HepG2 (cell line): ENCODE measurements around the gene STEAP1. TPM values are rescaled to one million over a fixed set of nuclear protein-coding genes. Genes with fewer than 3 reads are reported as not detected.

Experiments used
- ATAC-seq: fragments of 200-7000 bp; cut with Tn5 transposase; 3 replicates; pipeline ENCODE4 v1.9.1; 2020; ENCODE audit warnings: mild to moderate bottlenecking, moderate library complexity
- BruUV-seq: library from RNA; stranded (reverse); fragments of 400-500 nt; replicated peaks from 2 replicates; lab custom pipeline; 2021; lab: Mats Ljungman, UMichigan
- CTCF ChIA-PET: fragments of 300-600 bp; formaldehyde crosslinking; extraction: SDS; loops from one replicate; lab custom pipeline; 2021; ENCODE audit warnings: low total read pairs, inconsistent platforms, low intra/inter-chr PET ratio; lab: Yijun Ruan, JAX
- POLR2A ChIA-PET: fragments of 350-600 bp; sonication (Branson Sonifier 250); formaldehyde crosslinking; loops from one replicate; lab custom pipeline; 2020; ENCODE audit warnings: antibody characterized with exemption, inconsistent platforms; lab: Yijun Ruan, JAX
- DNase-seq: peaks from one replicate; pipeline ENCODE4 v3.0.0-alpha.2; 2015; ENCODE audit warnings: low spot score
- FAIRE-seq: peaks from 3 replicates; lab custom pipeline; 2011; peaks lifted over from hg19 to GRCh38; lab: Jason Lieb, UNC
- H2AFZ ChIP-seq: one replicate; pipeline ENCODE4 v1.6.1; 2011; ENCODE audit warnings: low read length, inconsistent platforms
- H3K27ac ChIP-seq: fragments of 300-600 bp; 3 replicates; pipeline ENCODE4 v1.8.0; 2011; ENCODE audit warnings: mixed run types, mild to moderate bottlenecking, mixed read lengths, low read length, inconsistent platforms; ENCODE audit not compliant: insufficient read depth; ENCODE audit errors: extremely low read length
- H3K27me3 ChIP-seq, 2 experiments: fragments of 200-600 bp in 1 of 2; 2 replicates in 1 of 2; 3 replicates in 1 of 2; pipeline versions ENCODE4 v1.6.0 to v1.8.0; 2011; ENCODE audit warnings: low read length in 2 of 2, mild to moderate bottlenecking in 2 of 2, moderate library complexity in 2 of 2, inconsistent platforms in 1 of 2; ENCODE audit not compliant: insufficient read depth in 2 of 2, control insufficient read depth in 1 of 2
- H3K36me3 ChIP-seq, 2 experiments: fragments of 200-600 bp in 1 of 2; replicated peaks in 1 of 2; 2 replicates in 1 of 2; 3 replicates in 1 of 2; pipeline versions ENCODE4 v1.5.1 to v1.8.0; 2011; ENCODE audit warnings: low read length in 2 of 2, inconsistent platforms in 1 of 2; ENCODE audit not compliant: insufficient read depth in 2 of 2, control insufficient read depth in 1 of 2
- H3K4me1 ChIP-seq: 2 replicates; pipeline ENCODE4 v1.5.1; 2012; ENCODE audit warnings: low read length, inconsistent platforms; ENCODE audit not compliant: insufficient read depth
- H3K4me2 ChIP-seq: 2 replicates; pipeline ENCODE4 v1.6.0; 2011; ENCODE audit warnings: low read depth, low read length, inconsistent platforms
- H3K4me3 ChIP-seq, 3 experiments: fragments of 200-600 bp in 1 of 3; sonication (generic), shearing (Covaris generic) in 1 of 3; replicated peaks in 1 of 3; 2 replicates each; pipeline ENCODE4 v1.5.1; 2011 to 2016; ENCODE audit warnings: low read length in 3 of 3, inconsistent platforms in 2 of 3, low read depth in 2 of 3, mild to moderate bottlenecking in 2 of 3, control low read depth in 1 of 3, mixed read lengths in 1 of 3; ENCODE audit not compliant: insufficient read depth in 1 of 3
- H3K79me2 ChIP-seq: one replicate; pipeline ENCODE4 v1.6.1; 2011; ENCODE audit warnings: low read length, inconsistent platforms; ENCODE audit not compliant: insufficient read depth
- H3K9ac ChIP-seq: 2 replicates; pipeline ENCODE4 v1.6.0; 2011; ENCODE audit warnings: mild to moderate bottlenecking, low read depth, low read length, inconsistent platforms; ENCODE audit not compliant: insufficient read depth
- H3K9me3 ChIP-seq: 2 replicates; pipeline ENCODE4 v1.5.1; 2012; ENCODE audit warnings: mild to moderate bottlenecking, low read length
- H4K20me1 ChIP-seq: 2 replicates; pipeline ENCODE4 v1.6.0; 2011; ENCODE audit warnings: inconsistent platforms, mild to moderate bottlenecking, low read length, moderate library complexity; ENCODE audit not compliant: insufficient read depth
- BORCS8-MEF2B ChIP-seq: sonication (generic); formaldehyde crosslinking; IDR thresholded peaks from 2 replicates; pipeline ENCODE4 v1.8.0; 2022; ENCODE audit warnings: mild to moderate bottlenecking, missing genetic modification reagents
- BRD4 ChIP-seq: sonication (generic); formaldehyde crosslinking; IDR thresholded peaks from 2 replicates; pipeline ENCODE4 v1.4.0; 2020; ENCODE audit warnings: missing genetic modification reagents
- HNRNPL ChIP-seq: fragments of 200-400 bp; formaldehyde crosslinking; IDR thresholded peaks from 2 replicates; pipeline ENCODE4 v1.6.1; 2017; ENCODE audit warnings: mild to moderate bottlenecking, low read depth, low read length
- KMT2B ChIP-seq: IDR thresholded peaks from 2 replicates; pipeline ENCODE4 v1.6.1; 2016; ENCODE audit warnings: missing genetic modification reagents, missing compliant biosample characterization
- PHB2 ChIP-seq: fragments of 450-650 bp; IDR thresholded peaks from 2 replicates; pipeline ENCODE4 v1.6.1; 2018; ENCODE audit not compliant: partially characterized antibody
- RBM39 ChIP-seq: fragments of 200-400 bp; formaldehyde crosslinking; IDR thresholded peaks from one replicate; pipeline ENCODE4 v1.6.1; 2018; ENCODE audit warnings: antibody characterized with exemption, mild to moderate bottlenecking, low read depth, low read length; ENCODE audit not compliant: poor library complexity, severe bottlenecking
- REPIN1 ChIP-seq: sonication (generic); formaldehyde crosslinking; IDR thresholded peaks from 2 replicates; pipeline ENCODE4 v1.8.0; 2022; ENCODE audit warnings: missing genetic modification reagents, low read depth, mild to moderate bottlenecking, borderline replicate concordance
- SNAI1 ChIP-seq: sonication (generic); formaldehyde crosslinking; IDR thresholded peaks from 2 replicates; pipeline ENCODE4 v1.5.0; 2020; ENCODE audit warnings: mild to moderate bottlenecking, missing genetic modification reagents, borderline replicate concordance
- THYN1 ChIP-seq: sonication (generic); formaldehyde crosslinking; IDR thresholded peaks from 2 replicates; pipeline ENCODE4 v1.8.1; 2023; ENCODE audit warnings: low read depth, mild to moderate bottlenecking, moderate library complexity, missing genetic modification reagents, borderline replicate concordance
- USF2 ChIP-seq, 2 experiments: sonication (generic) in 1 of 2; formaldehyde crosslinking in 1 of 2; IDR thresholded peaks; 2 replicates each; pipeline versions ENCODE4 v1.5.1 to v1.6.1; 2011 to 2020; ENCODE audit warnings: borderline replicate concordance in 1 of 2, low read depth in 1 of 2, low read length in 1 of 2, mild to moderate bottlenecking in 1 of 2, missing genetic modification reagents in 1 of 2, moderate library complexity in 1 of 2
- ZNF234 ChIP-seq: sonication (generic); formaldehyde crosslinking; conservative IDR thresholded peaks from 2 replicates; pipeline ENCODE4 v1.5.1; 2020; ENCODE audit warnings: mild to moderate bottlenecking, missing genetic modification reagents
- ZNF414 ChIP-seq: sonication (generic); formaldehyde crosslinking; IDR thresholded peaks from 2 replicates; pipeline ENCODE4 v1.5.0; 2020; ENCODE audit warnings: missing genetic modification reagents
- ZNF7 ChIP-seq: IDR thresholded peaks from 2 replicates; pipeline ENCODE4 v1.6.1; 2016; ENCODE audit warnings: missing biosample characterization, missing genetic modification reagents
- ZNF781 ChIP-seq: sonication (generic); formaldehyde crosslinking; IDR thresholded peaks from 2 replicates; pipeline ENCODE4 v1.5.1; 2020; ENCODE audit warnings: borderline replicate concordance, mild to moderate bottlenecking, missing genetic modification reagents; ENCODE audit errors: not compliant biosample characterization
- WGBS: methylation state at CpG from one replicate; pipeline ENCODE4 v1.1.6; 2017; ENCODE audit warnings: low lambda C conversion rate; 5-methylcytosine and 5-hydroxymethylcytosine counted together
- in situ Hi-C: cut with HindIII; loops from 2 replicates; pipeline ENCODE4 v1.10.0; 2017; ENCODE audit warnings: low pct_unique_long_range_greater_than_20kb; ENCODE audit not compliant: extremely low pct_ligation_motif_present
- intact Hi-C: fragments of 100-400 bp; cut with micrococcal nuclease; formaldehyde crosslinking; loops from one replicate; pipeline ENCODE4 v1.10.0; 2022; ENCODE audit not compliant: unreplicated experiment
- polyA plus RNA-seq, 8 experiments: library from polyadenylated mRNA; depleted of rRNA in 3 of 8; stranded (reverse) in 7 of 8; unstranded in 1 of 8; fragments of >200 nt; fragmentation: Illumina TruSeq in 4 of 8; extraction: Trizol in 4 of 8; gene quantifications; 2 replicates each; pipeline versions ENCODE4 v1.2.1 to v1.2.3, GENCODE V29; 2011 to 2016; ENCODE audit warnings: low read depth in 4 of 8, missing spikeins in 1 of 8, mixed read lengths in 1 of 8; ENCODE audit not compliant: insufficient read depth in 1 of 8
- total RNA-seq, 5 experiments: library from RNA; depleted of rRNA; stranded (reverse); fragments of >200 nt; fragmentation: Illumina TruSeq; extraction: Trizol; gene quantifications; 2 replicates each; pipeline ENCODE4 v1.2.3, GENCODE V29; 2016; ENCODE audit warnings: low read depth in 1 of 5

STEAP1 gene
- total and polyA plus RNA-seq, 2 of the 13 experiments (the other 11 are each of a cell fraction or from before 2014, with no cell fraction given): 23.2 to 24.2 TPM

- Histone ChIP-seq H3K79me2 (peaks cover 3% of the 10 kb centered on the region), H3K4me2 (peak within 1 kb of the TSS; percentile 87), H3K27me3 (peaks cover 0 to 5% of the 10 kb centered on the region in 2 experiments; a peak in 1 of 5 replicates), H3K4me1 (peaks cover 30% of the 10 kb centered on the region), H3K9ac (peak within 1 kb of the TSS; percentile 82), H3K36me3 (no peaks in the 10 kb centered on the region), H3K4me3 (peak within 1 kb of the TSS; percentile 65 to 87 (median 83)), H2AFZ (peak within 1 kb of the TSS; percentile 62), H3K27ac (peak within 1 kb of the TSS; percentile 94), H3K9me3 (no peaks in the 10 kb centered on the region), H4K20me1 (no peaks in the 10 kb centered on the region)
- WGBS: under 1% methylated on average over 38 of the region's 73 CpGs
- in situ Hi-C loops (no loop called here), intact Hi-C loops (loop anchor here (1.0 to 2.0 kb wide), 5 partner anchors 34 to 135 kb away; partner anchors contain the start of genes CFAP69, GTPBP10 and STEAP1)
- POLR2A ChIA-PET: interaction anchor here (0.9 to 3.1 kb wide), 20 partner anchors 12 to 209 kb away, joined by 3 to 65 read pairs (median 6); partner anchors contain the start of genes CLDN12, GTPBP10 and STEAP1
- FAIRE-seq (no peak), DNase-seq (peak; percentile 81), ATAC-seq (peak; percentile 98)
- CTCF ChIA-PET: interaction anchor here (2.2 kb wide), 1 partner anchor 57 kb away, joined by 20 read pairs; the partner anchor contains the start of gene STEAP1
- no TSS peak for BruUV-seq
- TF ChIP-seq ZNF7 (CRISPR knock-in tag) (no peak), REPIN1 (peak; percentile 85), ZNF234 (CRISPR knock-in tag) (0 out of 2 replicates have a peak, but pooled peaks have one; percentile 47), PHB2 (no peak), RBM39 (peak; percentile 52), SNAI1 (CRISPR knock-in tag) (no peak), ZNF414 (CRISPR knock-in tag) (no peak), ZNF781 (CRISPR knock-in tag) (peak; percentile 17), HNRNPL (0 out of 2 replicates have a peak, but pooled peaks have one; percentile 35), BORCS8-MEF2B (CRISPR knock-in tag) (peak; percentile 83; the same call in 1 of the 2 replicates), BRD4 (CRISPR knock-in tag) (peak; percentile 66), KMT2B (peak; percentile 88), THYN1 (0 out of 2 replicates have a peak, but pooled peaks have one; percentile 55), USF2 (IDR thresholded peaks at IDR 0.05; ENCODE audit: low read depth, low read length) (no peak), USF2 (CRISPR knock-in tag; IDR thresholded peaks at IDR 0.05; ENCODE audit: borderline replicate concordance) (no peak; the same call in 1 of the 2 replicates)
Measured at GRCh38 chr7:90211391-90212148, 57.3 kb downstream of the STEAP1 start, which contains the start of gene STEAP2. STEAP2 (plus strand) TSS chr7:90211740; CDS start chr7:90225083, 13,343 bp downstream.
